Esophagus squamous epithelium (tissue), 5 donors: ENCODE measurements around the gene P2RX4. TPM values are rescaled to one million over a fixed set of nuclear protein-coding genes. Genes with fewer than 3 reads are reported as not detected.
"Not testable (repeated sequence)": the region's sequence is repeated elsewhere in the genome, so short reads cannot be mapped to it uniquely, and the experiment has no call there.

Experiments
- DNase-seq: peaks from one replicate; lab custom pipeline; 2025; lab: John Stamatoyannopoulos, UW
- H3K27ac ChIP-seq, 4 donors: fragments of 200-600 bp; sonication (generic); one replicate each; pipeline ENCODE4 v1.5.1; 2016 to 2019; ENCODE audit warnings: mild to moderate bottlenecking in 1 of 4
- H3K27me3 ChIP-seq, 4 donors: fragments of 200-600 bp; sonication (generic); 1 replicate in 3 of 4; 2 replicates in 1 of 4; pipeline versions ENCODE4 v1.5.1 to v1.6.0; 2017 to 2021; ENCODE audit warnings: antibody characterized with exemption in 1 of 4
- H3K36me3 ChIP-seq, 3 donors: fragments of 200-600 bp; sonication (generic); one replicate each; pipeline ENCODE4 v1.5.1; 2016 to 2019
- H3K4me1 ChIP-seq, 3 donors: fragments of 200-600 bp; sonication (generic); one replicate each; pipeline ENCODE4 v1.5.1; 2017 to 2019
- H3K4me3 ChIP-seq, 4 donors: fragments of 200-600 bp; sonication (generic); 1 replicate in 3 of 4; 2 replicates in 1 of 4; pipeline ENCODE4 v1.5.1; 2016 to 2019; ENCODE audit warnings: mild to moderate bottlenecking in 2 of 4, moderate library complexity in 1 of 4
- H3K9me3 ChIP-seq, 3 donors: fragments of 200-600 bp; sonication (generic); one replicate each; pipeline ENCODE4 v1.5.1; 2016 to 2019
- POLR2A ChIP-seq, 4 donors: fragments of 450-650 bp; IDR thresholded peaks; one replicate each; pipeline ENCODE4 v1.6.1; 2017; ENCODE audit warnings: antibody characterized with exemption in 4 of 4, mild to moderate bottlenecking in 4 of 4, moderate library complexity in 3 of 4
- WGBS, 2 donors: methylation state at CpG; one replicate each; pipeline ENCODE4 v1.1.5; 2018; 5-methylcytosine and 5-hydroxymethylcytosine counted together
- intact Hi-C: fragments of 100-400 bp; cut with DNase I; formaldehyde crosslinking; loops from one replicate; pipeline ENCODE4 v1.15.0; 2022
- total RNA-seq, 4 donors: library from RNA; depleted of rRNA; stranded (reverse); fragments of >200 nt; gene quantifications; one replicate each; pipeline ENCODE4 v1.1.0, GENCODE V29; 2016
- TF ChIP-seq, protein P1 (sequence below), 6 experiments: fragments of 450-650 bp in 4 of 6; fragments of 200-600 bp in 2 of 6; sonication (generic) in 2 of 6; IDR thresholded peaks; one replicate each; pipeline ENCODE4 v1.5.1; 2016 to 2019; ENCODE audit warnings: antibody characterized with exemption in 6 of 6, mild to moderate bottlenecking in 4 of 6, moderate library complexity in 4 of 6
- donor health status: DM: yes; HTN: yes; CAD: no.

Gene P2RX4
- total RNA-seq, 4 donors from 2014 or later: 13.0 to 32.3 (median 19.9) TPM

DNA sequence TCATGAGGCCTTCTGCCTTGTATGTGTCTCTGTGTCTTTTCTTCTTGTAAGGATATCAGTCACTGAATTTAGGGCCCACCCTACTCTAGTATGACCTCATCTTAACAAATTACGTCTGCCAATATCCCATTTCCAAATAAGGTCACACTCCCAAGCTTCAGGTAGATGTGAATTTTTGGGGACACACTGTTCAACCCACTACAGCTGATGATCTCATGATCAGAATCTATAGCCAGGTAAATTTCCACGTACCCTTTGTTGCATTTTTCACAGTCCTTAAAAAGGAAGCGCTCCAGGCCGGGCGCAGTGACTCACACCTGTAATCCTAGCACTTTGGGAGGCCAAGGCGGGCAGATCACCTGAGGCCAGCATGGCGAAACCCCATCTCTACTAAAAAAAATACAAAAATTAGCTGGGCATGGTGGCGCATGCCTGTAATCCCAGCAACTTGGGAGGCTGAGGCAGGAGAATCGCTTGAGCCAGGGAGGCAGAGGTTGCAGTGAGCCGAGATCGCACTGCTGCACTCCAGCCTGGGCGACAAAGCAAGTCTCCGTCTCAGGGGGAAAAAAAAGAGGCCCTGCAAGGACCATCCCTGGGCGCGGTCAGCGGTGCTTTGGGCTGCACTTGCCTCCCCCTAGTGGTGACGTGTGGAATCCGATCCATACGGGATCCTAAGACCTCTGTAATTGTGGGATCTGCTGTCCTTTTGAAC, 20.1 kb downstream of the P2RX4 start:
- peaks cover 0 to 47% (median 7%) of the 10 kb centered on the region in 3 donors for H3K36me3 ChIP-seq
- intact Hi-C loops: not testable (repeated sequence)

DNA sequence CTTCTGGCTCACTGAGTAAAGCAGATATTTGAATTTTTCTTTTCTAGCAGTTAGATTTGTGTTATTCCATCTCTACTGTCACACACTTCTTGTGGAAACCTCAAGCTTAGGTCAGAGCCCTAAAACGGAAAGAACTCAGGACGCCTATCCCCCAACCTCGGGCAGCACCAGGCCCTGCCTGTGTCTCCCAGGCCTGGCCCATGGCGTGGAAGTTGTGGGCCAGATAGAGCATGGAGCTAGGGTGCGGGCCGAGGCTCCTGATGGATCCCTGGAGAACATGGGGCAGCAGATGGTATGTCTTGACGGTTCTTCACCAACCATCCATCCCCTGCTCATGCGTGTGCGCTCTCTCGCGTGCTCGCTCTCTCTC, 20.6 kb downstream of the P2RX4 start:
- H3K27ac ChIP-seq: peak overlapping the region in 2 of 4 donors; percentile 70 to 71
- intact Hi-C loops: no loop called here
- no peak for DNase-seq
- H3K4me3 ChIP-seq: no peak overlapping the region
- H3K4me1 ChIP-seq: peaks cover 20 to 40% (median 22%) of the 10 kb centered on the region in 3 donors
- H3K27me3 ChIP-seq: no peaks in the 10 kb centered on the region
- TF ChIP-seq, protein P1, sequence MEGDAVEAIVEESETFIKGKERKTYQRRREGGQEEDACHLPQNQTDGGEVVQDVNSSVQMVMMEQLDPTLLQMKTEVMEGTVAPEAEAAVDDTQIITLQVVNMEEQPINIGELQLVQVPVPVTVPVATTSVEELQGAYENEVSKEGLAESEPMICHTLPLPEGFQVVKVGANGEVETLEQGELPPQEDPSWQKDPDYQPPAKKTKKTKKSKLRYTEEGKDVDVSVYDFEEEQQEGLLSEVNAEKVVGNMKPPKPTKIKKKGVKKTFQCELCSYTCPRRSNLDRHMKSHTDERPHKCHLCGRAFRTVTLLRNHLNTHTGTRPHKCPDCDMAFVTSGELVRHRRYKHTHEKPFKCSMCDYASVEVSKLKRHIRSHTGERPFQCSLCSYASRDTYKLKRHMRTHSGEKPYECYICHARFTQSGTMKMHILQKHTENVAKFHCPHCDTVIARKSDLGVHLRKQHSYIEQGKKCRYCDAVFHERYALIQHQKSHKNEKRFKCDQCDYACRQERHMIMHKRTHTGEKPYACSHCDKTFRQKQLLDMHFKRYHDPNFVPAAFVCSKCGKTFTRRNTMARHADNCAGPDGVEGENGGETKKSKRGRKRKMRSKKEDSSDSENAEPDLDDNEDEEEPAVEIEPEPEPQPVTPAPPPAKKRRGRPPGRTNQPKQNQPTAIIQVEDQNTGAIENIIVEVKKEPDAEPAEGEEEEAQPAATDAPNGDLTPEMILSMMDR (IDR thresholded peaks at IDR 0.05): no peak
- no peak for TF ChIP-seq POLR2A (IDR thresholded peaks at IDR 0.05)
- H3K9me3 ChIP-seq: no peaks in the 10 kb centered on the region
- WGBS, 2 donors: 86 to 99% methylated on average over 10 of the region's 12 CpGs
- H3K36me3 ChIP-seq: peaks cover 0 to 50% (median 7%) of the 10 kb centered on the region in 3 donors

More for the DNA sequence above, 20.1 kb downstream of the P2RX4 start:
- Histone ChIP-seq H3K4me1 (peaks cover 20 to 40% (median 22%) of the 10 kb centered on the region in 3 donors), H3K27ac (peak overlapping the region; percentile 29 to 76 (median 70))
- H3K9me3 ChIP-seq, H3K27me3 ChIP-seq, DNase-seq, H3K4me3 ChIP-seq: not testable (repeated sequence)
- TF ChIP-seq, protein P1 (IDR thresholded peaks at IDR 0.05): peak; percentile 68 to 85 (median 76)
- TF ChIP-seq POLR2A (IDR thresholded peaks at IDR 0.05): peak in 1 of 4 donors; percentile 20
- WGBS, 2 donors: 29 to 45% methylated on average over 16 to 19 of the region's 19 CpGs

DNA sequence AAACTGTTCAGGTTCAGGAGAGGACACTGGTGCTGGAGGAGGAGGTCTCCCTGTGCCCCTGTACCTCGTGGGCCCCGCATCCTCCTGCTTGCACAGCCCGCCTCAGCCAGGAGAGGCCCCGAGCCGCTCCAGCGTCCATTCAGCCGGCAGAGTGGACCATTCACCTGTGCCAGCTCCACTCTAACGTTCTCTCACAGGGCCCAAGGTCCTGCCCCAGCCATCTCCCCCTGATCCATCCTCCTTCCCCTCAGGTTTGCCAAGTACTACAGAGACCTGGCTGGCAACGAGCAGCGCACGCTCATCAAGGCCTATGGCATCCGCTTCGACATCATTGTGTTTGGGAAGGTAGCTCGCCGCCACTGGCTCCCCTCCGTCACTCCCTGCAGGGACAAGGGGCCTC, 22.2 kb downstream of the P2RX4 start:
- no peaks in the 10 kb centered on the region for H3K9me3 ChIP-seq
- no peak overlapping the region for H3K27ac ChIP-seq
- WGBS, 2 donors: 82 to 86% methylated on average over 13 of the region's 16 CpGs
- H3K27me3 ChIP-seq: no peaks in the 10 kb centered on the region
- peaks cover 6 to 58% (median 7%) of the 10 kb centered on the region in 3 donors for H3K36me3 ChIP-seq
- no peak overlapping the region for H3K4me3 ChIP-seq
- TF ChIP-seq, protein P1 (IDR thresholded peaks at IDR 0.05): no peak
- TF ChIP-seq POLR2A (IDR thresholded peaks at IDR 0.05): no peak
- peaks cover 16 to 35% (median 22%) of the 10 kb centered on the region in 3 donors for H3K4me1 ChIP-seq
- no peak for DNase-seq
- intact Hi-C loops: no loop called here

DNA sequence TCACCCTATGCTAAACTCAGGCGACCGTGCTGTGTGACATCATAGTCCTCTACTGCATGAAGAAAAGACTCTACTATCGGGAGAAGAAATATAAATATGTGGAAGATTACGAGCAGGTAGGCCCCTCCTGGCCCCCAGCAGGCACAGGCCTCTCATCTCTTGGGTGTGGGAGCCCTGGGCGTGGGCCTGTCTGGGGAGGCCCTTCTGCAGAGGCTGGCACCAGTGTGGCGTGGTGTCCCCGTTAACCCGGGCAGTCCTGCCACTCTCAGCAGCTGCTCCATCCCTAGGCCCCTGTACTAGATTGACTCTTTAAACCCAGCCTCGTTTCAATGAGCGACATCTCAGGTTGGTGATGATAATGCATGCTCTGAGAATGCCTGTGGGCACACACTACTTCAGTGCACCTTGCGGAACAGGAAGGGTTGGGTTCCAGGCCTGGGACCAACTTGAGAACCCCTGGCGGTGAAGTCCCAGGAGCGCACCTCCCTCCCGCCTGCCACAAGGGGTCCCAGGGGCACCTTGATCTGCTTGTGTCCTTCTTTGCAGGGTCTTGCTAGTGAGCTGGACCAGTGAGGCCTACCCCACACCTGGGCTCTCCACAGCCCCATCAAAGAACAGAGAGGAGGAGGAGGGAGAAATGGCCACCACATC, 23.2 kb downstream of the P2RX4 start:
- no peak for DNase-seq
- no peaks in the 10 kb centered on the region for H3K9me3 ChIP-seq
- intact Hi-C loops: no loop called here
- no peak overlapping the region for H3K4me3 ChIP-seq
- no peaks in the 10 kb centered on the region for H3K27me3 ChIP-seq
- WGBS, 2 donors: 79 to 90% methylated on average over 2 to 9 of the region's 14 CpGs
- TF ChIP-seq POLR2A (IDR thresholded peaks at IDR 0.05): no peak
- TF ChIP-seq, protein P1 (IDR thresholded peaks at IDR 0.05): no peak
- H3K36me3 ChIP-seq: peaks cover 6 to 67% (median 7%) of the 10 kb centered on the region in 3 donors
- peaks cover 15 to 26% (median 17%) of the 10 kb centered on the region in 3 donors for H3K4me1 ChIP-seq
- H3K27ac ChIP-seq: no peak overlapping the region

DNA sequence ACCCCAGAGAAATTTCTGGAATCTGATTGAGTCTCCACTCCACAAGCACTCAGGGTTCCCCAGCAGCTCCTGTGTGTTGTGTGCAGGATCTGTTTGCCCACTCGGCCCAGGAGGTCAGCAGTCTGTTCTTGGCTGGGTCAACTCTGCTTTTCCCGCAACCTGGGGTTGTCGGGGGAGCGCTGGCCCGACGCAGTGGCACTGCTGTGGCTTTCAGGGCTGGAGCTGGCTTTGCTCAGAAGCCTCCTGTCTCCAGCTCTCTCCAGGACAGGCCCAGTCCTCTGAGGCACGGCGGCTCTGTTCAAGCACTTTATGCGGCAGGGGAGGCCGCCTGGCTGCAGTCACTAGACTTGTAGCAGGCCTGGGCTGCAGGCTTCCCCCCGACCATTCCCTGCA, 23.7 kb downstream of the P2RX4 start:
- H3K36me3 ChIP-seq: peaks cover 6 to 71% (median 6%) of the 10 kb centered on the region in 3 donors
- DNase-seq: no peak
- H3K4me1 ChIP-seq: peaks cover 17 to 26% (median 17%) of the 10 kb centered on the region in 3 donors
- WGBS, 2 donors: 65% methylated on average over 5 of the region's 11 CpGs; no CpG with 5 or more reads in 1 of the 2 donors
- no peak overlapping the region for H3K27ac ChIP-seq
- H3K9me3 ChIP-seq: no peaks in the 10 kb centered on the region
- H3K27me3 ChIP-seq: no peaks in the 10 kb centered on the region
- intact Hi-C loops: no loop called here
- H3K4me3 ChIP-seq: no peak overlapping the region
- no peak for TF ChIP-seq POLR2A (IDR thresholded peaks at IDR 0.05)
- TF ChIP-seq, protein P1 (IDR thresholded peaks at IDR 0.05): no peak
